GM12874 (cell line): ENCODE data around the gene VSNL1.

Source experiments
- CTCF ChIP-seq: IDR thresholded peaks from 2 replicates; pipeline ENCODE4 v1.5.1; 2011; ENCODE audit warnings: low read depth, mild to moderate bottlenecking, control low read depth, low read length, moderate library complexity; ENCODE audit not compliant: insufficient read depth

Gene VSNL1

GRCh38 chr2:17662723-17663122 lies 122.2 kb downstream of the VSNL1 start:
- TF ChIP-seq CTCF: no peak

GRCh38 chr2:17664534-17664933 lies 124.0 kb downstream of the VSNL1 start:
- no peak for TF ChIP-seq CTCF

- no peak for TF ChIP-seq CTCF
These were observed 127.4 kb downstream of the VSNL1 start for GRCh38 chr2:17667898-17668297.

DNA sequence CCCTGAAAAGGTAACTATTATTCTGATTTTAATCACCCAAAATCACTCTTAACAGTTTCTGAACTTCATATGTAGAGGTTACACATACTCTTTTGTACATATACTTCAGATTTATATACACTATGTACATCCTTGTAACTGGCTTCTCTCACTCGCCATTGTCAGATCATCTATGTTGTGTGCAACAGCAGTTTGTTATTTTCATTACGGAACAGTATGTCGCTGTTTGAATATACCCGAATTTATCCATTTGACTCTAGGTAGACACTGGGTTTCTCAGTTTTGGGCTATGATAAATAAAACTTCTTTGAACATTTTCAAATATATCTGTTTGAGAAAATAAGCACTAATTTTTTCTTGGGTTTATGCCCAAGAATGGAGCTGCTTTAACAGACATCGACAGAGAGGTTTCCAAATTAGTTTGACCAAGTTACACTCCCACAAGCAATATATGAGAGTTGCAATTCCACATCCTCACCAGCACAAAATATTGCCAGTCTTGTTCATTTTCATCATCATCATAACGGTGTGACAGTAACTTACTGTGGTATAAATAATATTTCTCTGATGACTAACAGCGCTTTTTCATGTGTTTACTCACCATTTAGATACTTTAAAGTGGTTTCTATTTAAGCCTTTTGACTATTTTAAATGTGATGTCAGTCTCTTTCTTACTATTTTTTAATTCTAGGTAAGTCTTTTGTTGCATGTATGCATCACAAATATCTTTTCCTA lies 132.3 kb downstream of the VSNL1 start:
- TF ChIP-seq CTCF: no peak

- TF ChIP-seq CTCF: no peak
These were observed 134.3 kb downstream of the VSNL1 start for GRCh38 chr2:17674817-17675216.

DNA sequence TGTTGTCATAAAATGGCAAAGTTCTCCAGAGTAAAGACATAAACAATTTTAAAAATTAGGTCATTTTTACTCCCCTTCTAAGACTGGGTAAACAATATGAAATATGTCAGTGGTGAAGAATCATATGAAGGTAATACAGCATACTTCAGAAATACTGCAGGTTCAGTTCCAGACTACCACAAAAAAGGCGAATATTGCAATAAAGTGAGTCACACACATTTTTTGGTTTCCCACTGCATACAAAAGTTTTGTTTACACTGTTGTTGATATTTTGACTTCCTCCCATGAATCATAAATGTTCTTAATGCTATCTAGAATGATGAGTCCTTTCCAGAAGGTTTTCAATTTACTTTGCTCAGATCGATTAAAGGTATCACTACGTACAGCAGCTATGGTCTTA lies 139.6 kb downstream of the VSNL1 start:
- TF ChIP-seq CTCF: no peak

DNA sequence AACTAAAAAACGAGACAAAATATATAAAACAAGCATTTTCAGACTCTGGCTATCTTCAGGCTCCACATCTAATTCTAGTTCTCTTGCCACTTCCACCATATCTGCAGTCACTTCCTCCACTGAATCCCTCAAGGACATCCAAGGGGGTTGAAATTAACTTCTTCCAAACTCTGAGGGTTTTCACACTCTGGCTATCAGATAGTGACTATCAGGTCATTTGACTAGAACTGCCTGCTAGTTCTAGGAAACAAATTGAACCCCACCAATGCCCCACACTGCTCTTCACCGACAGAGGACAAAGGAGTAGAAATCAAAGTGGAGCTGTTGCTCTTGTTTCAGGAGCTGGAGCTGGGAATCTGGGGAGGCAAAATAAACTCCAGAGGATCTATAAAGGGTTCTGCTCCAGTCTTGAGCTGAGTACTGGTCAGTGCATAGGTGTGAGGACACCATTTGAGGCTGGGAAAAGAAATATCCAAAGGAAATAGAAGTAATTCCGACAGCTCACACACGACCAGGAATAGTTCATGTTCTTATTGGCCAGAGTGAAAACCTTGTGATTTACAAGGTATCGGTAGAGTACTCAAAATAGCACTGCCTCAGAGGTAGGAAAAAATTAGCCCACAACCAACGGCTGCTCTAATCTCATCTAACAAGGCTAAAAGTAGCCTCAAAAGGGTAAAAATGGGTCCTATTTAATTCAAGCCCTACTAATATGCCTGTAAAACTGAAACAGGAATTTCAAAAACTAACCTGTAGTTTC lies 141.8 kb downstream of the VSNL1 start:
- TF ChIP-seq CTCF: no peak
